Osteoblast (primary cell): ENCODE data around the gene B3GNT3. TPM values are rescaled to one million over a fixed set of nuclear protein-coding genes. Genes with fewer than 3 reads are reported as not detected.

Experiments
- DNase-seq: peaks from one replicate; pipeline ENCODE4 v3.0.0; 2011; ENCODE audit warnings: low spot score, mixed read lengths; ENCODE audit not compliant: insufficient read length; ENCODE audit errors: missing footprints
- H2AFZ ChIP-seq: 2 replicates; pipeline ENCODE4 v1.6.0; 2011; ENCODE audit warnings: mild to moderate bottlenecking, low read length
- H3K27ac ChIP-seq: 2 replicates; pipeline ENCODE4 v1.5.1; 2011; ENCODE audit warnings: mild to moderate bottlenecking, low read depth, low read length, moderate library complexity
- H3K27me3 ChIP-seq: 2 replicates; pipeline ENCODE4 v1.6.0; 2012; ENCODE audit warnings: mild to moderate bottlenecking, control low read depth, inconsistent platforms, low read length, moderate library complexity; ENCODE audit not compliant: insufficient read depth
- H3K36me3 ChIP-seq: 2 replicates; pipeline ENCODE4 v1.5.1; 2011; ENCODE audit warnings: mild to moderate bottlenecking, low read length, control low read depth, moderate library complexity; ENCODE audit not compliant: insufficient read depth
- H3K4me1 ChIP-seq: 2 replicates; pipeline ENCODE4 v1.5.1; 2011; ENCODE audit warnings: mild to moderate bottlenecking, low read length, control low read depth, moderate library complexity; ENCODE audit not compliant: insufficient read depth
- H3K4me2 ChIP-seq: 2 replicates; pipeline ENCODE4 v1.6.0; 2011; ENCODE audit warnings: mild to moderate bottlenecking, low read length; ENCODE audit not compliant: insufficient read depth
- H3K4me3 ChIP-seq: fragments of 200-600 bp; sonication (generic); 3 replicates; pipeline ENCODE4 v1.5.1; 2012; ENCODE audit warnings: mild to moderate bottlenecking, low read length, inconsistent platforms; ENCODE audit not compliant: insufficient read depth
- H3K79me2 ChIP-seq: 2 replicates; pipeline ENCODE4 v1.6.0; 2012; ENCODE audit warnings: mild to moderate bottlenecking, low read length, control low read depth, inconsistent platforms; ENCODE audit not compliant: insufficient read depth
- H3K9me3 ChIP-seq: 2 replicates; pipeline ENCODE4 v1.5.1; 2011; ENCODE audit warnings: low read depth, low read length, control low read depth
- H4K20me1 ChIP-seq: 2 replicates; pipeline ENCODE4 v1.6.0; 2012; ENCODE audit warnings: mild to moderate bottlenecking, low read length, control low read depth; ENCODE audit not compliant: insufficient read depth
- CTCF ChIP-seq: IDR thresholded peaks from 2 replicates; pipeline ENCODE4 v1.5.1; 2011; ENCODE audit warnings: mild to moderate bottlenecking, low read depth, low read length, moderate library complexity; ENCODE audit errors: extremely low read depth
- small RNA-seq: library from RNA; depleted of rRNA; stranded (forward); fragments of <200 nt; gene quantifications from one replicate; pipeline ENCODE3, GENCODE V24; 2012
- total RNA-seq: library from RNA; depleted of rRNA; stranded (reverse); fragments of >200 nt; gene quantifications from 2 replicates; pipeline ENCODE4 v1.2.3, GENCODE V29; 2012

B3GNT3 gene
- total RNA-seq, 1 donor, result not detected

- TF ChIP-seq CTCF, result no peak
These were observed 66.8 kb downstream of the B3GNT3 start for GRCh38 chr19:17861542-17862402.

GRCh38 chr19:17862711-17863519 lies 68.0 kb downstream of the B3GNT3 start:
- Histone ChIP-seq H3K4me3 (no peak overlapping the region), H3K27ac (no peak overlapping the region), H4K20me1 (peaks cover 49% of the 10 kb centered on the region), H3K9me3 (no peaks in the 10 kb centered on the region), H3K4me2 (no peak overlapping the region), H3K4me1 (peaks cover 16% of the 10 kb centered on the region), H3K36me3 (peaks cover 36% of the 10 kb centered on the region), H2AFZ (no peak overlapping the region), H3K27me3 (peaks cover 3% of the 10 kb centered on the region), H3K79me2 (peaks cover 34% of the 10 kb centered on the region)
- DNase-seq, result peak; percentile 47
- TF ChIP-seq CTCF, result no peak

More at GRCh38 chr19:17861542-17862402, 66.8 kb downstream of the B3GNT3 start:
- Histone ChIP-seq H3K36me3 (peaks cover 36% of the 10 kb centered on the region), H3K4me1 (peaks cover 16% of the 10 kb centered on the region), H3K9me3 (no peaks in the 10 kb centered on the region), H3K27me3 (no peaks in the 10 kb centered on the region), H4K20me1 (peaks cover 49% of the 10 kb centered on the region), H2AFZ (no peak overlapping the region), H3K4me3 (peak overlapping the region; percentile 100), H3K27ac (peak overlapping the region; percentile 19), H3K4me2 (peak overlapping the region; percentile 87), H3K79me2 (peaks cover 34% of the 10 kb centered on the region)
- peak; percentile 52 for DNase-seq

Small RNA genes lying within 50 kb of the gene (small RNA-seq; reads per million reads assigned to genes)
- not detected for gene SNORA68

Other genes with a start within 250 kb of the B3GNT3 start
- gene COLGALT1, start 239.5 kb upstream of the B3GNT3 start, total RNA-seq, result 106 and 108 TPM in 2 replicates
- gene UNC13A, start 106.8 kb upstream of the B3GNT3 start, total RNA-seq, result under 0.01 TPM in 2 replicates
- gene MAP1S, start 75.7 kb upstream of the B3GNT3 start, total RNA-seq, result 15.2 and 16.5 TPM in 2 replicates
- 0.72 TPM in 1 of 2 replicates, not detected in the other for gene FCHO1, start 43.7 kb upstream of the B3GNT3 start, total RNA-seq
- gene INSL3, start 26.4 kb downstream of the B3GNT3 start, total RNA-seq, result not detected in 2 replicates
- gene JAK3, start 52.8 kb downstream of the B3GNT3 start, total RNA-seq, result 1.8 and 2.4 TPM in 2 replicates
- 786 and 869 TPM in 2 replicates for gene RPL18A, start 64.8 kb downstream of the B3GNT3 start, total RNA-seq
- gene SLC5A5, start 76.8 kb downstream of the B3GNT3 start, total RNA-seq, result under 0.01 TPM in 2 replicates
- gene CCDC124, start 137.9 kb downstream of the B3GNT3 start, total RNA-seq, result 15.9 and 21.5 TPM in 2 replicates
- gene KCNN1, start 172.0 kb downstream of the B3GNT3 start, total RNA-seq, result under 0.01 TPM in 1 of 2 replicates, not detected in the other
- 15.9 and 22.4 TPM in 2 replicates for gene ARRDC2, start 213.0 kb downstream of the B3GNT3 start, total RNA-seq